Endothelial cell of umbilical vein (primary cell): ENCODE data around the gene ST3GAL4. TPM values are rescaled to one million over a fixed set of nuclear protein-coding genes. Genes with fewer than 3 reads are reported as not detected.
"Not testable (repeated sequence)": the region's sequence is repeated elsewhere in the genome, so short reads cannot be mapped to it uniquely, and the experiment has no call there.

Source experiments
- BruUV-seq: library from RNA; stranded (reverse); fragments of 400-500 nt; replicated peaks from 2 replicates; lab custom pipeline; 2021; lab: Mats Ljungman, UMichigan
- CTCF ChIA-PET: fragments of 300-600, 350-600 bp; sonication (Branson Sonifier 250); formaldehyde crosslinking; loops from one replicate; lab custom pipeline; 2021; ENCODE audit warnings: antibody characterized with exemption, inconsistent platforms; lab: Charles Lee
- POLR2A ChIA-PET: fragments of 300-600, 350-600 bp; sonication (Branson Sonifier 250); formaldehyde crosslinking; loops from one replicate; lab custom pipeline; 2021; ENCODE audit warnings: antibody characterized with exemption, inconsistent platforms; lab: Charles Lee
- DNase-seq: peaks from one replicate; pipeline ENCODE4 v3.0.0-alpha.2; 2011; ENCODE audit warnings: low read depth, low spot score
- FAIRE-seq: peaks from 2 replicates; lab custom pipeline; 2011; peaks lifted over from hg19 to GRCh38; lab: Jason Lieb, UNC
- H2AFZ ChIP-seq: 2 replicates; pipeline ENCODE4 v1.6.0; 2012; ENCODE audit warnings: low read depth, low read length, control low read depth, inconsistent platforms
- H3K27ac ChIP-seq: 2 replicates; pipeline ENCODE4 v1.5.1; 2011; ENCODE audit warnings: low read depth, mild to moderate bottlenecking, control low read depth, low read length, moderate library complexity; ENCODE audit not compliant: insufficient read depth
- H3K27me3 ChIP-seq, 2 experiments: 2 replicates each; pipeline versions ENCODE4 v1.6.0 to v1.6.1; 2011; ENCODE audit warnings: low read length in 2 of 2, mixed read lengths in 1 of 2; ENCODE audit not compliant: control insufficient read depth in 2 of 2, insufficient read depth in 2 of 2
- H3K36me3 ChIP-seq, 2 experiments: 2 replicates in 1 of 2; 3 replicates in 1 of 2; pipeline ENCODE4 v1.5.1; 2011; ENCODE audit warnings: low read length in 2 of 2, mild to moderate bottlenecking in 1 of 2, moderate library complexity in 1 of 2; ENCODE audit not compliant: control insufficient read depth in 2 of 2, insufficient read depth in 2 of 2; ENCODE audit errors: extremely low read depth in 1 of 2
- H3K4me1 ChIP-seq: 3 replicates; pipeline ENCODE4 v1.5.1; 2011; ENCODE audit warnings: mild to moderate bottlenecking, low read length; ENCODE audit not compliant: control insufficient read depth, insufficient read depth; ENCODE audit errors: extremely low read depth
- H3K4me2 ChIP-seq: 2 replicates; pipeline ENCODE4 v1.6.1; 2011; ENCODE audit warnings: low read length, control low read depth, mixed read lengths; ENCODE audit not compliant: insufficient read depth
- H3K4me3 ChIP-seq, 3 experiments: fragments of 200-600 bp in 1 of 3; sonication (generic), shearing (Covaris generic) in 1 of 3; replicated peaks in 1 of 3; 2 replicates each; pipeline ENCODE4 v1.5.1; 2011 to 2016; ENCODE audit warnings: control low read depth in 3 of 3, low read length in 3 of 3, mild to moderate bottlenecking in 2 of 3, inconsistent platforms in 1 of 3, low read depth in 1 of 3, moderate library complexity in 1 of 3; ENCODE audit not compliant: insufficient read depth in 1 of 3
- H3K79me2 ChIP-seq: 2 replicates; pipeline ENCODE4 v1.6.0; 2012; ENCODE audit warnings: low read length, inconsistent platforms; ENCODE audit not compliant: control insufficient read depth, insufficient read depth
- H3K9ac ChIP-seq: replicated peaks from 2 replicates; pipeline ENCODE3; 2011; ENCODE audit warnings: low read length, control low read depth; ENCODE audit not compliant: insufficient read depth; ENCODE audit errors: extremely low read depth
- H3K9me1 ChIP-seq: replicated peaks from 3 replicates; pipeline ENCODE4 v1.6.0; 2011; ENCODE audit warnings: mild to moderate bottlenecking, low read length; ENCODE audit not compliant: control insufficient read depth, insufficient read depth; ENCODE audit errors: extremely low read depth
- H3K9me3 ChIP-seq: replicated peaks from 2 replicates; pipeline ENCODE4 v1.5.1; 2012; ENCODE audit warnings: low read length, inconsistent platforms; ENCODE audit not compliant: control insufficient read depth, insufficient read depth
- H4K20me1 ChIP-seq: replicated peaks from 2 replicates; pipeline ENCODE3; 2011; ENCODE audit warnings: mild to moderate bottlenecking, low read length; ENCODE audit not compliant: control insufficient read depth, insufficient read depth; ENCODE audit errors: extremely low read depth
- dilution Hi-C: fragments of 300-500 bp; cut with MboI; formaldehyde crosslinking; loops from one replicate; pipeline ENCODE4 v1.15.0; 2019; ENCODE audit warnings: low sequenced_read_pairs; ENCODE audit not compliant: extremely low pct_ligation_motif_present
- intact Hi-C: fragments of 100-400 bp; cut with micrococcal nuclease; formaldehyde crosslinking; loops from one replicate; pipeline ENCODE4 v1.10.0; 2022
- polyA plus RNA-seq, 4 experiments: library from polyadenylated mRNA; depleted of rRNA in 3 of 4; stranded (reverse) in 3 of 4; unstranded in 1 of 4; fragments of >200 nt; gene quantifications; 2 replicates each; pipeline versions ENCODE4 v1.2.1 to v1.2.3, GENCODE V29; 2011 to 2012; ENCODE audit warnings: missing spikeins in 1 of 4
- total RNA-seq: library from RNA; stranded (reverse); gene quantifications from 2 replicates; pipeline ENCODE4 v1.2.3, GENCODE V29; 2021

The ST3GAL4 gene
- total and polyA plus RNA-seq, 2 donors (not counting 3 experiments of a cell fraction or from before 2014, with no cell fraction given) = 17.7 to 19.4 TPM

DNA sequence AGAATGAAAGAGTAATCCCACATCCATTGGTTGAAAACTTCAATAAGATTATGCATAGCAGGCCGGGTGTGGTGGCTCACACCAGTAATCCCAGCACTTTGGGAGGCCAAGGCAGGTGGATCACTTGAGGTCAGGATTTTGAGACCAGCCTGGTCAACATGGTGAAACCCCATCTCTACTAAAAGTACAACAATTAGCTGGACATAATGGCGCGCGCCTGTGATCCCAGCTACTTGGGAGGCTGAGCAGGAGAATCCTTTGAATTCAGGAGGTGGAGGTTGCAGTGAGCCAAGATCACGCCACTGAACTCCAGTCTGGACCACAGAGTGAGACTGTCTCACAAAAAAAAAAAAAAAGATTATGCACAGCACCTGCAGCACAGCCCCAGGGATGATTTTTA, 12.3 kb downstream of the ST3GAL4 start:
- H3K9me3 ChIP-seq, H3K9me1 ChIP-seq, dilution Hi-C loops, POLR2A ChIA-PET, H3K4me3 ChIP-seq, FAIRE-seq, H3K9ac ChIP-seq, H3K27me3 ChIP-seq, H3K27ac ChIP-seq, H3K79me2 ChIP-seq, H3K4me1 ChIP-seq, CTCF ChIA-PET, intact Hi-C loops, H4K20me1 ChIP-seq, H3K4me2 ChIP-seq, H2AFZ ChIP-seq, DNase-seq, BruUV-seq, H3K36me3 ChIP-seq: not testable (repeated sequence)

DNA sequence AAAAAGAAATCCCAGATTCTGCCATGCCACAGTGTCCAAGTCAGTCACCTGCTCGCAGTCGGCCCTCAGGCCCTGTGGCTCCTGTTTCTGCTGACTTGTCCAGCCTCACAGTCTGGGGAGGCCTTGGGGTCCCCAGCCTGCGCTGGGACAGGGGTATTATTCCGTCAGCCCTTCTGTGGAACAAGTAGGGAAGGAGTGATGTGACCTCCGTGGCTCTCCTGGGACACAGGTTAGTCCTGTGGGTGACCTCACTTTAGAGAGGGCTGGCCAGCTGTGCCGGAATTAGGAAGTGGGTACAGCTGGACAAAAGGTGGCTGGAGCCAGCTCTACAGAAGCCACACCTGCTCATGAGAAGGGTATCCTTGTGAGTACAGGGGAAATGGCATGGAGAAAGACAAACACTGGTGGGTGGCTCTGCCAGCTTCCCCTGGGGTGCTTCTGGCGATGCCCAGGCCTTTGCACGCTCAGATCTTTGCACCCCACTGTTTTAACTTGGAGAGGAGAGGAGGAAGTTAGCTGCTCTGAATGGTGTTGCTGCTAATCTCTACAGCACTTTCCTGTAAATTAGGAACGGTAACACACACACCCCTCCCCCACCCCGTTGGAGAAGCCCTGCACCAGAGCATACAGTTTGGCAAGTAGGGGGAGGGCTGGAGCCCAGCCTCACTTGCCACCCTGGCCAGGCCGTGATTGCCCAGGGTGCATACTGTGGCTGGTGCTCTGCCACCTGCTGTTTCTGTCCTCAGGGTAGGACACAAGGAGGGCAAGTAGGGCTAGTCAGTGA, 13.0 kb downstream of the ST3GAL4 start:
- H3K27ac ChIP-seq, H3K36me3 ChIP-seq, H3K4me2 ChIP-seq, H4K20me1 ChIP-seq, BruUV-seq, DNase-seq, intact Hi-C loops, H3K4me3 ChIP-seq, CTCF ChIA-PET, H3K9ac ChIP-seq, FAIRE-seq, H3K79me2 ChIP-seq, H2AFZ ChIP-seq, H3K9me1 ChIP-seq, H3K4me1 ChIP-seq, dilution Hi-C loops, H3K27me3 ChIP-seq, POLR2A ChIA-PET, H3K9me3 ChIP-seq: not testable (repeated sequence)
